ENCODE results near the gene OR56B1. TPM values are rescaled to one million over a fixed set of nuclear protein-coding genes. Genes with fewer than 3 reads are reported as not detected.

Gene OR56B1
- total RNA-seq, 1 donor from 2014 or later: 0.41 TPM

GRCh38 chr11:5726351-5726750 lies 9.9 kb upstream of the OR56B1 start:
- no peaks in the 10 kb centered on the region for H4K20me1 ChIP-seq (ENCODE audit: low read depth)
- no peaks in the 10 kb centered on the region for H3K36me3 Mint-ChIP-seq

GRCh38 chr11:5727691-5728090 lies 8.6 kb upstream of the OR56B1 start:
- Histone ChIP-seq H3K4me2 (no peak overlapping the region), H3K27me3 (no peaks in the 10 kb centered on the region), H3K36me3 (no peaks in the 10 kb centered on the region), H2AFZ (replicated peaks) (no peak overlapping the region), H3K4me1 (no peaks in the 10 kb centered on the region), H3K79me2 (ENCODE audit: low read depth) (no peaks in the 10 kb centered on the region), H3K27ac (no peak overlapping the region), H4K20me1 (ENCODE audit: low read depth) (no peaks in the 10 kb centered on the region), H3F3A (ENCODE audit: low read depth) (no peaks in the 10 kb centered on the region), H3K9ac (no peak overlapping the region), H3K4me3 (no peak overlapping the region), H3K9me3 (ENCODE audit: low read depth) (no peaks in the 10 kb centered on the region)
- no peak for DNase-seq (ENCODE audit: low spot score)
- H3K4me3 Mint-ChIP-seq: no peak overlapping the region
- no peaks in the 10 kb centered on the region for H3K36me3 Mint-ChIP-seq
- TF ChIP-seq EZH2 (IDR thresholded peaks at IDR 0.05) (no peak), EZH2phosphoT487 (IDR thresholded peaks at IDR 0.05) (no peak), CTCF (IDR thresholded peaks at IDR 0.05) (no peak)
- no peaks in the 10 kb centered on the region for H3K27me3 Mint-ChIP-seq (ENCODE audit: insufficient read depth, low read depth)
- H3K27ac Mint-ChIP-seq: no peak overlapping the region
- H3K4me1 Mint-ChIP-seq: no peaks in the 10 kb centered on the region
- H3K9me3 Mint-ChIP-seq: no peaks in the 10 kb centered on the region

More at GRCh38 chr11:5726351-5726750, 9.9 kb upstream of the OR56B1 start:
- TF ChIP-seq CTCF (IDR thresholded peaks at IDR 0.05): no peak
- no peak for TF ChIP-seq EZH2 (IDR thresholded peaks at IDR 0.05)
- TF ChIP-seq EZH2phosphoT487 (IDR thresholded peaks at IDR 0.05): no peak
- Mint-ChIP-seq H3K27me3 (ENCODE audit: insufficient read depth, low read depth) (no peaks in the 10 kb centered on the region), H3K4me1 (no peaks in the 10 kb centered on the region), H3K9me3 (no peaks in the 10 kb centered on the region), H3K4me3 (no peak overlapping the region), H3K27ac (no peak overlapping the region)
- no peak overlapping the region for H3K9ac ChIP-seq
- H3K79me2 ChIP-seq (ENCODE audit: low read depth): no peaks in the 10 kb centered on the region
- no peak overlapping the region for H3K4me2 ChIP-seq
- H3K36me3 ChIP-seq: no peaks in the 10 kb centered on the region
- H3K4me1 ChIP-seq: no peaks in the 10 kb centered on the region
- no peak overlapping the region for H3K4me3 ChIP-seq
- no peaks in the 10 kb centered on the region for H3F3A ChIP-seq (ENCODE audit: low read depth)
- H3K9me3 ChIP-seq (ENCODE audit: low read depth): no peaks in the 10 kb centered on the region
- no peak for DNase-seq (ENCODE audit: low spot score)
- no peaks in the 10 kb centered on the region for H3K27me3 ChIP-seq
- no peak overlapping the region for H3K27ac ChIP-seq
- H2AFZ ChIP-seq (replicated peaks): no peak overlapping the region

GRCh38 chr11:5737091-5737490 lies 843 bp downstream of the OR56B1 start:
- H3K36me3 ChIP-seq: no peaks in the 10 kb centered on the region
- H3K36me3 Mint-ChIP-seq: no peaks in the 10 kb centered on the region
- H3K4me1 Mint-ChIP-seq: peaks cover 9% of the 10 kb centered on the region
- H3K9me3 ChIP-seq (ENCODE audit: low read depth): no peaks in the 10 kb centered on the region
- H3K4me3 ChIP-seq: no peak overlapping the region
- H3K79me2 ChIP-seq (ENCODE audit: low read depth): no peaks in the 10 kb centered on the region
- H3K4me3 Mint-ChIP-seq: no peak overlapping the region
- no peak for DNase-seq (ENCODE audit: low spot score)
- no peaks in the 10 kb centered on the region for H4K20me1 ChIP-seq (ENCODE audit: low read depth)
- peaks cover 2% of the 10 kb centered on the region for H3K9me3 Mint-ChIP-seq
- H3K27me3 ChIP-seq: no peaks in the 10 kb centered on the region
- H3K27me3 Mint-ChIP-seq (ENCODE audit: insufficient read depth, low read depth): no peaks in the 10 kb centered on the region
- H2AFZ ChIP-seq (replicated peaks): no peak overlapping the region
- no peak overlapping the region for H3K27ac ChIP-seq
- H3K4me2 ChIP-seq: no peak overlapping the region
- TF ChIP-seq EZH2 (IDR thresholded peaks at IDR 0.05) (no peak), CTCF (IDR thresholded peaks at IDR 0.05) (no peak), EZH2phosphoT487 (IDR thresholded peaks at IDR 0.05) (no peak)
- H3F3A ChIP-seq (ENCODE audit: low read depth): no peaks in the 10 kb centered on the region
- H3K27ac Mint-ChIP-seq: no peak overlapping the region
- H3K9ac ChIP-seq: no peak overlapping the region
- H3K4me1 ChIP-seq: no peaks in the 10 kb centered on the region

Data from neural progenitor cell (in vitro differentiated cells).